Neuron (in vitro differentiated cells): Measurements from ENCODE around the gene CPNE9.
A peak's percentile ranks its signal among the peaks of the same experiment; 100 is the strongest.
"Not testable (repeated sequence)": the region's sequence is repeated elsewhere in the genome, so short reads cannot be mapped to it uniquely, and the experiment has no call there.

ENCODE experiments used
- H2AFZ ChIP-seq: one replicate; pipeline ENCODE4 v1.6.1; 2013; ENCODE audit warnings: low read depth, mild to moderate bottlenecking, inconsistent platforms, low read length, moderate library complexity
- H3K27me3 ChIP-seq: one replicate; pipeline ENCODE4 v1.6.1; 2013; ENCODE audit warnings: low read length; ENCODE audit not compliant: insufficient read depth
- H3K36me3 ChIP-seq: one replicate; pipeline ENCODE4 v1.6.1; 2013; ENCODE audit warnings: low read length; ENCODE audit not compliant: insufficient read depth
- H3K4me1 ChIP-seq: one replicate; pipeline ENCODE4 v1.6.1; 2013; ENCODE audit warnings: low read length; ENCODE audit not compliant: insufficient read depth
- H3K4me3 ChIP-seq: 2 replicates; pipeline ENCODE4 v1.5.1; 2013; ENCODE audit warnings: mild to moderate bottlenecking, low read length, moderate library complexity
- H3K9me3 ChIP-seq: one replicate; pipeline ENCODE4 v1.6.1; 2013; ENCODE audit warnings: low read length

CPNE9 gene

DNA sequence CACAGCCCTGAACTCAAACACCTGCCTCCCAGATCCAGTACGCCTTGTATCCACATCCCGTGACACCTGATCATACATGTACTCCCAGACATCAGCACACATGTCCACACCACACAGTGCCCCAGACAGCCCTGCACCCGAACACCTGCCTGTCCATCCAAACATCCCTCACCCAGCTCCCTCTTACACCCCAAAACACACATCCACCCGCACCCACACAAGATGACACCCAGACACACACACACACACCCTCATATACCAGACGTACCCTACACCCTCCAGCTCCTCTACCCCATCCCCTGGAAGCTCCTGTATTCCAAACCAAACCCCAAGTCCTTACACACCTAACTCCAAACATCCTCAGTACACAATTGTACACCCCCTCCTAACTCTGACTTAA is 65.4 kb downstream of the CPNE9 start:
- no peak overlapping the region for H2AFZ ChIP-seq
- peaks cover 3% of the 10 kb centered on the region for H3K36me3 ChIP-seq
- H3K27me3 ChIP-seq = no peaks in the 10 kb centered on the region
- H3K9me3 ChIP-seq = no peaks in the 10 kb centered on the region
- H3K4me3 ChIP-seq = peak overlapping the region; percentile 25
- no peaks in the 10 kb centered on the region for H3K4me1 ChIP-seq

DNA sequence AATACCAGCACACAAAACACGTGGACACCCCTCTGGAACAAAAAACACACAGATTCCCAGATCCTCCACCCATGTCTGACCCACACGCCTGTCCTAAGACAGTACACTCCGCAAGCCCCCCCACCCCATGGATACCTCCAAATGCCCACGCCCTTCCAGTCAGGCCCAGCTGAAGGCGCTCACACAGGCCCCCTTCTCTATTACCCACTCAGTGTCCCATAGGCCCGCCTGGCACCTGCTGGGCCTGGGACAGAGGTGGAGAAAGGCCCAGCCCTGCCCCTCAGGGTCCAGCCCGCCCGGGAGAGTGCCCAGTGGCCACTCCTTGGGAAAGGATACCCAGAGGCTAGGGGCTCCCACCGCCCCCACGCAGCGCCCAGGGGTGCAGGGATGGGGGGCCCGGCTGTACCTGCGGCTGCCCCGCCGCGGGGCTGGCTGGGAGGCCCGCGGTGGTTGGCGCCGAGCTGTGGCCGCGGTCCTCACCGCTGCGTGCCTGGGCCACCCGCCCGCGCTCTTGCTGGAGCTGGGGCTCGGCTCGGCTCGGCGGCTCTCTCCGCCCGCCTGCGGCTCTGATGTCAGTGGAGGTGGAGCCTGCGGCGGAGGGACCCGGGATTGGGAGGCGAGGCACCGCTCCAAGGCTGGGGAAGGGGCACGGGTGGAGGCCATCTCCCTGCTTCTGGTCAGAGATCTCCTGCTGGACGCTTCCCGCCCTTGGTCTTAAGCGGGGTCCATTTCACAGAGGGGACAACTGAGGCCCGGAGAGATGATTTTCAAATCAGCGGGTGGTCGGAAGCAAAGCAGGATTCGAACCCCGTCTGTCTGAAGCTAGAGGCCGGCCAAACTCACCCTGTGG is 66.0 kb downstream of the CPNE9 start, which contains the start of gene CAMK1:
TSS of gene CAMK1 (minus strand) at position 522 of the 850 bp plus-strand sequence. CDS start 2,198 bp downstream, outside the sequence.
- Histone ChIP-seq H3K36me3 (peaks cover 3% of the 10 kb centered on the region), H3K9me3 (no peaks in the 10 kb centered on the region), H3K27me3 (no peaks in the 10 kb centered on the region), H2AFZ (no peak within 1 kb of the TSS), H3K4me3 (peak within 1 kb of the TSS; percentile 25), H3K4me1 (no peaks in the 10 kb centered on the region)

DNA sequence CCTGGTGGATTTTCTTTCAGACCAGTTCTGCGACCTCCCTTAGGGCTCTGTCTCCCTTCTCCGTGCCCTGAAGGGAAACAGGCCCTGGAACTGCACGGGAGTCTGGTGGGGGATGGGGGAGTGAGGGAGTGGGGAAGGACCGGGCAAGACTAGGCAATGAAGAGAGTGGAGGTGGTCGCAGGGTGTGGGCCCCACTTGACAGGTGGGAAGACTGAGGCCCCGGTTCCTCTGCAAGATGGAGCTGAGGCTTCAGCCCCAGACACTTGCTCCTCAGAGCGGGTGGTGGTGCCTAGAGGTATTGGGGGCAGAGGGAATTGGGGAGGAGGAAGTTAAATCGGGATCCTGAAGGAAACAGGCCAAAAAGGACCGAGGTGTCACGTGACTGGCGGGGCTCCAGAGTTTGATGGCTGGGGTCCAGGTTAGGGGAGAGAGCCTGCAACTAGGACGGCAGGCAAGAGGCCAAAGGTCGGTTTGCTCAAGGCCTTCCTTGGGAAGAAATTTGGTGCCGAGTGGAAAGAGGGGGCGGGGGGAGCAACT is 66.7 kb downstream of the CPNE9 start:
- H3K4me1 ChIP-seq = no peaks in the 10 kb centered on the region
- H3K36me3 ChIP-seq = peaks cover 3% of the 10 kb centered on the region
- H3K9me3 ChIP-seq = no peaks in the 10 kb centered on the region
- H2AFZ ChIP-seq = no peak overlapping the region
- no peaks in the 10 kb centered on the region for H3K27me3 ChIP-seq
- no peak overlapping the region for H3K4me3 ChIP-seq

DNA sequence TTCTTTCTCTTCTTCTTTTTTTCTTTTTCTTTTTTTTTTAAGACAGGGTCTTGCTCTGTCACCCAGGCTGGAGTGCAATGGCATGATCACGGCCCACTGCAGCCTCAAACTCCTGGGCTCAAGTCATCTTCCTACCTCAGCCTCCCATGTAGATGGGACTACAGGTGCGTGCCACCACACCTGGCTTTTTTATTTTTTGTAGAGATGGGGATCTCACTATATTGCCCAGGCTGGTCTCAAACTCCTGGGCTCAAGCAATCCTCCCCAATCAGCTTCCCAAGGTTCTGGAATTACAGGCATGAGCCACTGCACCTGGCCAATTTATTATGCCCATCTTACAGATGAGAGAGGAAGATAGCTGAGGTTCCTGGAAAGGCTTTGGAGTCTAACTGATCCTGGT is 67.4 kb downstream of the CPNE9 start:
- not testable (repeated sequence) for H3K27me3 ChIP-seq, H3K4me3 ChIP-seq, H3K36me3 ChIP-seq, H3K9me3 ChIP-seq, H2AFZ ChIP-seq, H3K4me1 ChIP-seq

DNA sequence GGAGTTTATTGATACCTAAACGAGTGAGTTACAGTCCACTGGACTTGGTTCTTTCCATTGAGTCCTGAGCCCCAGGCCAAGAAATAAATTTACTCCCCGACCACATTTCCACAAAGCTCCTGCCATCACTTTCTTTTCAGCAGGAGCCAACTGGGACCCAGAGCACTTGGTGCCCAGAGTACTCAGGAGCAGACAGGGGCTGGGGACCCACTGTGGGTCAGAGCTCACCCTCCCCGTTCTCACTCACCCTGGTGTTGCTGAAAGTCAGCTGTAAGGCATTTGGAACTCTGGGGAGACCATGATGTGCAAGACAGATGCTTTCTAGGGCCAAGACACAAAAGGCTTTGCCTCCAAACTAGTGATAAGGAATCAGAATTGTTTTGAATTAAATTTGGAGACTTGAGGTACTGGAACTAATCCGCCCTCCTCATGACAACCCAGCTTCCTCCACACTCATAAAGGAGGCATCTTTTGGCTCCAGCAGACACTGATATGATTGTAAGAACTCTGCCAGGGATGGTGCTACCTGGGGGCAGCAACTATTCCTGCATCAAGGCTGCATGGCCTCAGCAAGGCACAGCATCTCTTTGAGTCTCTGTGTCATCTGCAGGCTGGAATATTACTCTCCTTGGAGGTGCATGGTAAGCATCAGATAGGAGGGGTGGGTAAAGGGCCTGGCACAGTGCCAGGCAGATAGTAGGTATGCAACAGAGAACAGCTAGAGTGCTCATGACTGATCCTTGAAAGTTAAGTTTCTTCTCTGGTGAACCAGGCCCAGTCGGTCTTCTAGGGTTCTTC is 73.5 kb downstream of the CPNE9 start:
- Histone ChIP-seq H3K4me3 (no peak overlapping the region), H3K27me3 (no peaks in the 10 kb centered on the region), H3K4me1 (no peaks in the 10 kb centered on the region), H3K9me3 (no peaks in the 10 kb centered on the region), H3K36me3 (peaks cover 20% of the 10 kb centered on the region), H2AFZ (no peak overlapping the region)

DNA sequence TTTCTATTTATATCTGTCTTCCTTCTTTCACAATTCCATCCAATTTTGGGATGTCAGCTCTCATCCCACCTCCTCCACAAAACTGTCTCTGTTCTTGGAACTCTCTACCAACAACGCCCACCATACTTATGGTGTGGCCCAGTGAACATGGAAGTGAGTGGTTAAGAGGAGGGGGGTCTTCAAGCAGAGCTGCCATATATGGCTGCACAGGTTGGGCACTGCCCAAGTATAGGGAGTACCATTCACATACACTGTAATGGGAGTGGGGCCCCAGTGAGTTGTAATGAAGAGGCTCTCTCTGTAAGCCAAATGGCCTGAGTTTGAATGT is 74.0 kb downstream of the CPNE9 start:
- no peaks in the 10 kb centered on the region for H3K27me3 ChIP-seq
- H3K4me1 ChIP-seq = no peaks in the 10 kb centered on the region
- H3K4me3 ChIP-seq = no peak overlapping the region
- H3K9me3 ChIP-seq = no peaks in the 10 kb centered on the region
- H3K36me3 ChIP-seq = peaks cover 25% of the 10 kb centered on the region
- no peak overlapping the region for H2AFZ ChIP-seq

DNA sequence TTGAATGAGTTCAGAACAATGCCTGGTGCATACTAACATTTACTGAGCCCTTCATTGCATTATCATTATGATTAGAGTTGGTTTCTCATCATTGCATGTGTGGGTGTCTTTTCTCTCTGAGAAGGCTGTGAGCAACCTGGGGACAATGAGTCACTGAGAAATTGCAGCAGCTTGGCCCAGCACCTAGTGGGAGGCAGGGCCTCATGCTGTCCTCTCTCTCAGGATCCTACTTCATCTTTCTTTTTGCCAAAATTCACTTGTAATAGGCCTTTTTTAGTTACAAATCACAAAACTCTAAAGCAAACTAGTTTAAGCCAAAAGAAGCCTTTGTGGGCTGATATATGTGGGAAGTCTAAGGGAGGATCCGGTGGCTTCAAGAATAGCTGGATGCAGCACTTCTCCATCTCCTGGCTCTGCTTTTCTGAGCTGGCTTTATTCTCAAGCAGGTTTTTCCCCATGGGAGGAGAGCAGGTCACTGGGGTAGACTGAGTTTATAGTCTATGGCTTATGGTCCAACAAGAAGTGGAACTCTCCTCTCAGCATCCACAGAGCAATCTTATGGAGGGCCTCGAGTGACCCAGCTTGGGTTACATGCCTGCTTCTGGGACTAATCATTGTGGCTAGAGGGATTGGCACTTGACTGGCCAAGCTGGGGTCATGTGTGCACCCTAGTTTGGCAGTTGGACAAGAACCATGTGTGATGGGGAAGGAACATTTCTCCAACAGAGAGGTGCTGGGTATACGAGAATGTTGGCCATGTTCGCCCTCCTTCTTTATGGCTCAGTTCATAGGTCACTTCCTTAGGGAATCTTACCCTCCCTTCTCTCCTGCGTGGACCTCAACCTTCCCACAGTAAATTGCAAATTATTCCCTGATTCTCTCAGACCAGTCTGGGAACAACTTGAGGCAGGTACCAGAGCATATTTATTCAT is 74.8 kb downstream of the CPNE9 start:
- H3K27me3 ChIP-seq = no peaks in the 10 kb centered on the region
- H2AFZ ChIP-seq = no peak overlapping the region
- H3K36me3 ChIP-seq = peaks cover 31% of the 10 kb centered on the region
- H3K4me3 ChIP-seq = no peak overlapping the region
- H3K9me3 ChIP-seq = no peaks in the 10 kb centered on the region
- H3K4me1 ChIP-seq = no peaks in the 10 kb centered on the region

DNA sequence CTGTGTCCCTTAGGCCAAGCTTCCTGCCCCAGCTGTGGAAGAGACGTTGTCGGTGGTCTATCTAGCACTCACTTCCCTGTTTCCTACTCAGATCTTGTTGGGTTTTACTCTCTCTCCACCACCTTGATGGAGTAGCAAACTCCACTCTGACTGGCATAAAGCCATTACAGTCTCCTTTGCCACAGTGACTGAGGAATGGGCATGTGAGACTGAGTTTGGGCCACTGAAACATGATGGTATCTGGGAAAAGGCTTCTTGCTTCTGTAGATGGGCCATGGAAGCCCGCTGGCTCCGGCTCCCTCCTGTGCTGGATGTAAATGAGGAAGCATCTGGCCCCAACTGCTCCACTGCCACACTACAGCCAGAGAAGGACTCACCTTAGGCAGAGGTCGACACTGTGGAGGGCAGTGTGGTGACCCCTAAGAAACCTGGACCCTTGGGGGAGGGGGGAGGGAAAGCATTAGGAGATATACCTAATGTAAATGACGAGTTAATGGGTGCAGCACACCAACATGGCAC is 75.5 kb downstream of the CPNE9 start:
- Histone ChIP-seq H3K36me3 (peaks cover 35% of the 10 kb centered on the region), H3K27me3 (no peaks in the 10 kb centered on the region), H3K4me1 (no peaks in the 10 kb centered on the region), H2AFZ (no peak overlapping the region), H3K9me3 (no peaks in the 10 kb centered on the region), H3K4me3 (no peak overlapping the region)
